Measurements from ENCODE around the gene DCAF5. TPM values are rescaled to one million over a fixed set of nuclear protein-coding genes. Genes with fewer than 3 reads are reported as not detected.

The DCAF5 gene
- polyA plus RNA-seq, 3 donors = 56.3 to 65.9 (median 57.9) TPM

DNA sequence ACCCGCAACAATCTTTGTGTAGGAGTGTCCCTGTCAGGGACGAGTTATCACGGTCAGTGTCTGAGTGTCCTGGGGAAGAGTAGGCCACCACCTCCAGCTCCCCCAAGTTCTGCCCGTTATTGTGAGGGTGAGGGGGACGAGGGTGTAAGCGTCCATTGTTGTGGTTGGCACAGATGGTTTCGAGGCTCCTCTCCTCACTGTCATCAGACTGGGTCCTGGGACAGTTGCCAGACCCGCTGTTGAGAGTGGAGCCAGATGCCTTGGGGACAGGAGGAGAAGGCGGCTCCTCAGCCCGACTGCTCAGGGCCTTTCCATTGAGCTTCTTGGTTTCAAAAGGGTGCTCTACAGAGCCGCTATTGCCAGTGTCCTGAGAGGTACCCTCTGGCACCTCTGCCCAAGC lies 98.9 kb downstream of the DCAF5 start:
- no peak for DNase-seq (ENCODE audit: extremely low read depth in 1 of 11, low read depth in 9 of 11, low spot score in 4 of 11)

DNA sequence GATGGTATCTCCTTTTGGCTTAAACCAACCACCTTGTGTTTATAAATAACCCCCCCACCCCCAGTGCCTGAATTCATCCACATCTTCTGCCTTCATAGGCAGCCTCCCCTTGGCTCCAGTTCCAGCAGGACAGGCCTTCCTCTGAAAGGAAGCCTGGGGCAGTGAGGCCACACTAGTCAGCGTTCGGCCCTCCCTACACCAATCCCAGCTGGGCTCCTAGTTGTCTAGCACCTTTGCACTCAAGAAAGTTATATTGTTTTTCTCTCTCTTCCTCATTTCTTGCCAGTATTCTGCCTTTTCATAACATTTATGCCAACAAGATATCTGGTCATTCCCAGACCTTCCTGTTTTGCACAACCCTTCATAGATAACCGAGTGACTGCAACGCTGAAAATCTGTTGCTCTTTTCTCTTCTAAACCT lies 100.7 kb downstream of the DCAF5 start:
- no peak for DNase-seq (ENCODE audit: extremely low read depth in 1 of 11, low read depth in 9 of 11, low spot score in 4 of 11)

DNA sequence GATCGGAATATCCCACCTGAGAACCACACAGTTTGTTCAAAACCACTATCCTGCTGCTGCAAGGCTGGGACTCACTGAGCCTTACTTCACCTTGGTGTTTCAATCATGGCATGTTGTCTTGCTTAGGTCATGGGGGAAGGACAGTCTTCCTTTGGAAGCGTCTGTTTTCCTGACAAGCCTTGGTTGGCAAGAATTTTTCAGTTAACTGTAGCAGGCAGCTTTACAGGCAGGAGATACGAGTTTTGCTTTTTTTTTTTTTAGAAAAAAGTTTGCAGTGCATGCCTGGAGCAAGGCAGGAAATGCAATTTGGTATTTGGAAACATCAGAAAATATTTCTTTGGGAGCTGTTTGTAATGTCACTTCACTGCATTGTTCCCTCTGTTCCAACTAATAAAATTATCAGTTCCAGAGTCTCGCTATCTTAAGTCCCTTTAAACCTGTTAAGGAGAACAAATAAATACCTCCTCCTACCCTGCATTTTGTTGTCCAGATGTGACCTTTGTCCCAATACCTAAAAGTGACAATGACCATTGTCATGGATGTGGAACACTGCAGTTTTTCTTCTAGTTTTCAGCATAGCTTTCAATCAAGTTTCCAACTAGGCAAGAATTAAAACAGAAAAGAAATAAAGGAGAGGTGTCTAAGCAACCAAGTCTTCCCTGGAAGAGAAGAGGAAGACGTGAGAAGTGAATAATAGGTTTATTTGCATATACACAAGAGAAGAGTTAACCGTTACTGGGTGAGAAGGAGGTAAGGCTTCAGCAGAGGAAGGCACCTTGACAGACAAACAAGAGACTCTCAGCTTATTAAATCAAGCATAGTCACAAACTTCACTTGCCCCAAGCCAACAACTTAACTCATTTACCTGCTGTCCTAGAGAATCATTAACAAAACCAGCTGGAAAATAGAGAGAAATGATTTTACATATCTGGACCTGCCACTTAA lies 102.4 kb downstream of the DCAF5 start:
- no peak for DNase-seq (ENCODE audit: extremely low read depth in 1 of 11, low read depth in 9 of 11, low spot score in 4 of 11)

DNA sequence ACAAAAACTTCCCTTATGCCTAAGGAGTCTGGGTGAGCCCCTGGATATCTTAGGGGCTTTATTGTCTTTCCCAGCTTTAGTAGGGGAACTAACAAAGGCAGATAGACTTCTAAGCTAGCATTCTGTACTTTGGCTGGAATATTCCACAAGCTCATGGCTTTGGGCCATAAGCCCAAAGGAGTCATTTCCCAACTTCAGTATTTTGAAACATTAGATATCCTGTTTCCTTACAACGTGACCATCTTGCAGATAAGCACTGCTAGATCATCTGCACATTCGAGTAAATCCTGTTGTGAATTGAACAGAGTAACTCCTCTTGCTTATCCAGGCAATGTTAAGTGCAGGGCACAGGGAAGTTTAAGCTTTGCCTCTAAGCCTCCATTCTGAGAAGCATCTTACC lies 103.2 kb downstream of the DCAF5 start:
- no peak for DNase-seq (ENCODE audit: extremely low read depth in 1 of 11, low read depth in 9 of 11, low spot score in 4 of 11)

DNA sequence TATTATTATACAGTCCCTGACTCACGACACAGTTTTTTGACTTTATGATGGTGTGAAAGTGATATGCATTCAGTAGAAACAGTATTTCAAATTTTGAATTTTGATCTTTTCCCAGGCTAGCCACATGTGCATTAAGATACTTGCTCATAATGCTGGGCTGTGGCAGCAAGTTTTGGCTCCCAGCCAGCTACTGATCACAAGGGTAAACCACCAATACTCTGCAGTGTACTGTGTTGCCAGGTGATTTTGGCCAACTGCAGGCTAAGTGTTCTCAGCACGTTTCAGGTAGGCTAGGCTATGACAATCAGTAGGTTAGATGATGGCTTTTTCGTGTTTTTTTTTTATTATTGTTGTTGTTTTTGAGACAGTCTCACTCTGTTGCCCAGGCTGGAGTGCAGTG lies 104.5 kb downstream of the DCAF5 start:
- no peak for DNase-seq (ENCODE audit: extremely low read depth in 1 of 11, low read depth in 9 of 11, low spot score in 4 of 11)

DNA sequence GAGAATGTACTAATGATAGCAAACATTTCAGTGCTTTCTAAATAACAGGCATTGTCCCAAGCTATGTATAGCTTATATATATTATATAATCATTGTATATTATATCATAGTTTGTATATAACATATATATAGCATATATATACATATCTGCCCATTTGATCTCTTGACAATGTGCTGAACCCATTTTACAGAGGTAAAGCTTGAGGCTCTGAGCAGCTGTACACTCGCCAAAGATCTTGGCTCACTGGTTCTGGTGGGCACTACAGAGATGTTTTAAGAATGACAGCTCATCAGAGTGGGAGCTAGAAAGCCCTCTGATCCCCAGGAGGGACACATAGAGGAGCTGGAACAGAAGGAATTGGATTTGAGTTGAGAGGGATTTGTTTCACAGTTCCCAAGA lies 105.7 kb downstream of the DCAF5 start:
- no peak for DNase-seq (ENCODE audit: extremely low read depth in 1 of 11, low read depth in 9 of 11, low spot score in 4 of 11)

DNA sequence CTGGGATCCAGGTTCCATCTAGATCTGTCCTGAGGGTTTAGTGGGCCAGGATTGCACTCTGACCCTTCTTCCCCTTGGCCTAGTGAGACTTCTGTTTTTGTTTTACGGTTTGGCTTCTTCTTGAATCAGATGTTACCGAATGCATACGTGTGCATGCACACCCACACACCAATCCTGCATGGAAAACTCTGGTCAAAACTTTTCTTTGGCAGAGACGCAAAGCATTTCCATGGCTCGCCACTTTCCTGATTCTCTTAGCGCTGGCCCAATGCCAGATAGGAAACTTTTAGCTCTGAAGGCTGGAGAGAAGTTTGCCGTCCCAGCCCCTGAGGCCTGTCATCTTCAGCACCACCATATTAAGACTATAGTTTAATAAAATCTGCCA lies 106.5 kb downstream of the DCAF5 start:
- no peak for DNase-seq (ENCODE audit: extremely low read depth in 1 of 11, low read depth in 9 of 11, low spot score in 4 of 11)

DNA sequence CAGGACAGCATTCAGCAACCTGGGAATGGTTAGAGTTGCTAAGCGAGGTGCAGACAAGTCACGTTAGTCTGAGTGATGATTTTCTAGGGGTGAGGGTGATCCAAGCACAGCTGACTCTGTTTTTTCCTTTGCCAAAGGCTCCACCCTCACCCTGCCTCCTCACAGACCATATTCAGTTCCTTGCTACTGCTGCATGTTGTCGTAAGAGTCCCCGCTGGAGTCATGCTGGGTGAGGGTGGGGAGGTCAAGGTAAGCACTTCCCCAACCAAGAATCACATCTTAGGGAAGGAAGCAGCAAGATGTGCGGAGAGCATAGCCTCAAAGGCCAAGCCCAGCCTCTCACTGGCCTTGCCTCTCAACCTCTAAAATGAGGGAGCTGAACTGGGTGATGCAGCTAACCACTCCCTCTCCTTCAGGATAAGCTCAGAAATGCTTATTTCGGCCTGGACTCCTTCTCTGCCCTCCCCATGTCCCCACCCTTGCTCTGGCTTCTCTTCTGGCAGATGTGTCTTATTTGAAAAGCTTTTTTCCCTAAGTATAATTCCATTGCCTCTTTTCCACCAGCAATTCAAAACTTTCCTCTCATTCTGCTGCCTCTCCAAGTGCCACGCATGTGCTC lies 107.0 kb downstream of the DCAF5 start:
- DNase-seq (ENCODE audit: extremely low read depth in 1 of 11, low read depth in 9 of 11, low spot score in 4 of 11) = no peak

DNA sequence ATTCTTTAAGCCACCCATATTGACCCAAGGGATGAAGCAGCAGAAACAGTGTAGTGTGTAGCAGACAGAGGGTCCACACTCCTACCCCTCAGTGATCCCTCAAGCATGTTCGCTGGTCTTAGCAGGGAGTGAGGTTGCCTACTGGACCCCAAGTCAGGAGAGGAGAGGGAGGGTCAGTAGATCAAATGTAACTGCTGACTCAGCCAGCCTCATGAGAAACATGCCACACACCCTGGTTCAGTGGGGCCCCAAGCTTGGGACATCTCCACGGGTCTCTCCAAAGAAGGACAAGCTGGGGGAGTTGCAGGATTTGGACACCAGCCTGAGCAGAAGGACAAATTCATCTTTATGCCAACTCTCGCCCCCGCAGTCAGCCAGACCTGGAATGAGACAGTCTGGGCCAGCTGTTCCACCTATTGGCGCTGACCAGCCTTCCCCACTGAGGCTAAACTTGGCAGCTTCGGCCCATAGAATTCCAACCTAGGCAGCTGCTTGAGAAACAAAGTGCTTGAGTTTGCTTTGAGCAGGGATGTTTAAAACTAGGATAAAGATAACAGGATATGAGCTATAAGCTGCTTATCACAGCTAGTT lies 107.9 kb downstream of the DCAF5 start:
- DNase-seq (ENCODE audit: extremely low read depth in 1 of 11, low read depth in 9 of 11, low spot score in 4 of 11) = no peak

DNA sequence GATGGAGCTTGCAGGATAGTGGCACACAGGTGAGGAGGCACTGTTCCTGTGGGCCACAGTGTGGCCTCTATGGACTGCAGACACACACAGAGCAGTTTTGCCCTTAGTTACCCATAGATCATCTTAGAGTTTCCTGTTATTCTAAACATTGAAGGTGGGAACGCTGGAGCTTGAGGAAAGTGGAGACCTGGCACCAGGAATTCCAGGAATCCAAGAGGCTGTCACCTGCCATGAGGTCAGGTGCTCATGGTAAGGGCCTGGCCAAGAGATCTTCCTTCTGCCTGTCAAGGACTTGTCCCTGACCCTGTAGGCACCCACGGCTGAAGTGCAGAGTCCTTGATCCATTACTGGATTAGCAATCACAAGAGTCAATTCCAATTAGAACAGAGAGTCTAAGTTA lies 108.6 kb downstream of the DCAF5 start:
- no peak for DNase-seq (ENCODE audit: extremely low read depth in 1 of 11, low read depth in 9 of 11, low spot score in 4 of 11)

DNA sequence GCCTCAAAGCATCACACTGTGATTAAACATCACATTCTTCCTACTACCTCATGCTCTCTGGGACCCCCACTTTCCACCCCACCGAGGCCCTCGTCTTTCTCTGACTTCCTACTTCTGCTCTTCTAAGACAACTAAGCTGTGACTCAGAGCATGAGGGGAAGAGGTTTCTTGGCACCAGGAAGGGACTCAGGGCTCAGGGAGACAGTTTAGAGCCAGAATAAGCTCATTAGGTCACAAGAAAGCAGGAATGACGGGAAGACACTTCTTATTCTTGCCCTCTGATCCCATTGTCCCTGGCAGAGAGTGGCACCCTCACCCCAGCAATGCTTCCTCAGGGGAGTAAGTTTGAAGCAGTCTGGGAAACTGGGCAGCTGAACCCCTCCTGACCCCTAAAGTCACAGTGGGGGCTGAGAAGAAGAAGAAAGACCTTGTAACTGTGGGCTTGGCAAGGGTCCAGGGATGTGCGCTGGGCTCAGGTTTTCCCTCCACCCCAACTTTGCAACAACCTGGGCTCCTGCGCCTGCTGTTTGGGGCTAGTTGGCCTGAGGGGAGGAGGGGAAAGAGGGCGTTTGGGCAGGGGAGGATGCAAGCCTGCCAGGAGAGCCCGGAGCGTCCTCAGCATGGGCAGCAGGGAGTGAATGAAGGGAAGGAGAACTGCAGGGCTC lies 109.2 kb downstream of the DCAF5 start:
- DNase-seq (ENCODE audit: extremely low read depth in 1 of 11, low read depth in 9 of 11, low spot score in 4 of 11) = no peak

DNA sequence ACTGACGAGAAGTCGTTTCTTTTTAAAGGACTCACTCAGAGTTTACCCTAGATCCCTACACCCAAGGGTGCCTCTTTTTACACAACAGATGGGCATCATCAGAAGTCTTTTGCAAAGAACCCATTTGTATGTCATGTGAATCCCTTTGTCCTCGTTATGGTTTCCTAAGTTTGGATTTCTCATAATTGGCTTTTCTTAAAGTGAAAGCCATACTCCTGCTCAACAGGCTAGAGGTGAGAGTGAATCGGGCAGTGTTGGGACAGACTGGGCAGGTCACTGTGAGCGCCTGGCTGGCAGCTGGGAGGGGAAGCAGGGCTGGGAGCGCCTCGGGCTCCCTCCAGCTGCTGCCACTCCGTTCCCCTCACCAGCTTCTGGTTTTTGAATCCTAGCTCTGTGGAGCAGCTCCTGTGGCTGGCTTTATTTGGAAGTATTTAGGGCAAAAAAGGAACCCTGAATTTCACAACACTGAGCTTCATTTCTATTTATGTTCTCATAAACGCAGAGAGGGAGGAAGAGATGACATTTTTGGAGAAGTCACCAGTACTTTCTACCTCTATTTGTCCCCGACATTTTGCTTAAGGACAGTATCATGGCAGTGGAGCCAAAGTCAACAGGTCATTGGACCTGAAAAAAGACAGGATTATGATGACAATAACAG lies 110.0 kb downstream of the DCAF5 start:
- no peak for DNase-seq (ENCODE audit: extremely low read depth in 1 of 11, low read depth in 9 of 11, low spot score in 4 of 11)

DNA sequence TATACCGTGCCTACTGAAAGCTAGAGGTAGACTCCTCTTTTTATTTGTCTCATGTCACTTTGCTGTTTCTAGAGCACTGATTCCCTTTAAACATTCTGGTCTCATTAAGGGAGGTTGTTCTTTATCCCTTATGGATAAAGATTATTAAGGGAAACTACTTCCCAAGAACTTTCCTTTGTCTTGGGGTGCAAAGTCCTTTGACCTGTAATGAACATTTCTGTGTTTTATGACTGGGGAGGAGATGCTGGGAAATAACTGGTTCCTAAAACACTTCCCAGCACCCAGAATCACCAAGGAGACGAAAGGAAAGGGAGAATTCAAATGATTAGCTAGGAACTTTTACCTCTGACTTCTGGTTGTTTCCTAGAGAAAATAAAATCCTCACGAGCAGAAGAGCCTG lies 110.6 kb downstream of the DCAF5 start:
- DNase-seq (ENCODE audit: extremely low read depth in 1 of 11, low read depth in 9 of 11, low spot score in 4 of 11) = no peak

DNA sequence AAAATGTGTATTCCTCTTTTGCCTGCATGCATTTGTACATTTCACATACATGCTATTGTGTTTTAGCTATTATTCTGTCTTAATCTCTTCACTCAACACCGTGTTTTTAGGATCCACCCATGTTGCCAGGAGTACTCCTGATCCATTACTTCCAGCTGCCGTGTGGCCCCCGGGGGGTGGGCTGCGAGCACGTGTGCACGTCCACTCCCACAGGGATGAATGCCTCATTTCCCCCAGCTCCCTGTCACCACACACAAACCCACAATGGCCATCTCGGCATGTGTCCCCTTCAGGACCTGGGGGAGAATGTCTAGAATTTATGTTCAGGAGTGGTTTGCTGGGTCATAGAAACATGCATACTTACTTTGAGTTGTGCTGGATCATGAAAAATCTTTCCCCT lies 111.1 kb downstream of the DCAF5 start:
- DNase-seq (ENCODE audit: extremely low read depth in 1 of 11, low read depth in 9 of 11, low spot score in 4 of 11) = no peak

DNA sequence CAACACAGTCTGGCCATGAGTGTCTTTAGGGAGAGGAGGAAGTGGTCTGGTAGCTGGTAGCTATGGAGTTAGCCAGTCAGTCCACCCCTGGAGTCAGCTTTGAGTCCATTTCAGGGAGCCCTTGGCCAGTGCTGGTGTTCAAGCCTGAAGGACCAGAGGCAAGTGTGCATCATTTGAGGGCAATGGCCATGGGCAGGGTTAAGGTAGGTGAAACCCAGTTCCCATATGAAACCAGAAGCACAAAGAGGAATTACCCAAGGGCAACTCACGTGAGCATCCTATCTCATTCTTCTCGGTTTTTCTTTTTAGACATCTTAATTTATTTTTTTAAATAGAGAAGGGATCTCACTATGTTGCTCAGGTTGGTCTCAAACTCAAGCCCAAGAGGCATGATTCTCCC lies 112.6 kb downstream of the DCAF5 start:
- DNase-seq (ENCODE audit: extremely low read depth in 1 of 11, low read depth in 9 of 11, low spot score in 4 of 11) = no peak

DNA sequence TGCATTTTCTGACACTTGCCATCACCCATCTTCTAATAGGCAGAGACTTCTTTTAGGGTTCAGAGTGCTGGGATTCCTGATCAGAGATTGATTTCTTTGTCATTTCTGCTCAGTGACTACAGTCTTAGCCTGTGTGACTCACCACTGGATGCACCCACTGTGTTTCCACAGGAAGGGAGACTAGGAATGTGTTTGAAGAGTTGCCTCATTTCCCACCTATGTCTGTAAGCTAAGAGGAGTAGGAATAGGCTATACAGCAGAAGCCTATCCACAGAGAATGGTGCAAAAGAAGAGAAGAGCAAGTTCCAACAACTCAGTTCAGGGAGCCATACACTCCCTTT lies 113.7 kb downstream of the DCAF5 start:
- no peak for DNase-seq (ENCODE audit: extremely low read depth in 1 of 11, low read depth in 9 of 11, low spot score in 4 of 11)

DNA sequence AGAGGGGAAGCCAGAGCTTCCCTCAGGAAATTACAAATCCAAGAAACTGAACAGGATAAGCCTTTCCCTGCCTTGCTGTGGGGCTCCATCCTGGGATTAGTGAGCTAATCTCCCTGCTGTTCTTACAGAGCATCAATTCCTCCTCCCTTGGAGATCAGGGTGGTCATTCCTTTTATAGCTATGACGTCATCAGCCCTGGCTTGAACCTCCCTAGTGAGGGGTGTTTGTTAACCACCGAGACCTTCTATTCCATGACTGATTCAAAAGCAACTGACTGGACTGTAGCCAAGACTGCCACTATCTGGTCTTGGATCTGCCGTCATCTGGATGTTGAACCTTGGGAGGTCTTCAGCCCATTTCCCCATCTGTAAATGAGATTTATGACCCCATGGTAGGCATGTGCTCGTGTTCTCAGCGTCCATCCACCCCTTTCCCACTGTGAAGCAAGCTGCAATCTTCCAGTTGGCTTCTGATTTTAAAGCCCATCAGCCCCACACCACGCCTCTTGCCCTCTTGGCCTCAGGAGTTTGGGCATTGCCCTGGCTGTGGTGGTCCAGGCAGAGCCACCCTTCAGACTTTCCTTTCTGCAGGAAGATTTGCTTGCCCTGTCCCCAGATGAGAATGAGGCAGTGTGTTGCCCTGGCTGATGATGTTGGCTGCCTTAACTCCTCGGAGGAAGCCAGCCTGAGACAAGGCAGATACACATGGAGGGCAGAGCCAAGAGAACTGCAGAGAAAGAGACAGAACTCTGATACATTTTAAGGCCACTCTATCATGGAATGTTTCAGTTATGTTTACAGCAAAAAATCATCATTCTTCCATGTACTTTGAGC lies 114.2 kb downstream of the DCAF5 start:
- DNase-seq (ENCODE audit: extremely low read depth in 1 of 11, low read depth in 9 of 11, low spot score in 4 of 11) = no peak

DNA sequence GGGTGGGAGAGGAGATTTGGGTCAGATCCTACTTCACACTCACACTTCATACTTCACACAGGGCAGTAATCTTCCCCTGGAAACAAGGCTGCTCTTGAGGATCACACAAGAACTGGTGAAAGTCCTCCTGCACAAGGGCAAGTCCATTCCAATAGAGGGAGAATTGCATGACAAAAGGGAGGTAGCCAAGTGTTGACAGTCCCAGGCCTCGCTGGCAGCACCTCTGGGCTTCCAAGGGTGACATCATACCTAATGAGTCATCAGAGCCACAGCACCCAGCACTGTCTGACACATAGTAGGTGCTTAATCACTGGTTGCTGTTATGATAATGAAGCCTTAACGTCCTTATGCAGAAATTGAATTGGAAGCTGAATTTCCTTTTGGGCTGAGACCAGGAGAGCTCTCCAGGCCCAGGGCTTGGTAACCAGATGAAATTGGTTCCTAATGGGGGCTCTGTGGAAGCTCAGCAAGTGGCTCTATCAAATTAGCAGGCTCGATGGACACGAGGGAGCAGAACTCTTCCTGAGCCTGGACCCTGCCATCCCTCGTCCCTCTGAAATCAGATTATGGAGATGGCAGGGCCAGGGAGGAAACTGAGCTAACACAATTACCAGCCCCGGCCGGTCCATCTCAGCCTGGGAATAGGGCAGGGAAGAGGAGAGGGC lies 115.0 kb downstream of the DCAF5 start:
- DNase-seq (ENCODE audit: extremely low read depth in 1 of 11, low read depth in 9 of 11, low spot score in 4 of 11) = no peak

Data from renal cortex interstitium (tissue), 11 donors.